ENCODE results near the gene CCDC18.

- TF ChIP-seq CTCF (IDR thresholded peaks at IDR 0.05), result no peak
- TF ChIP-seq POLR2A (IDR thresholded peaks at IDR 0.05; ENCODE audit: low read depth), result no peak
- no peak for TF ChIP-seq EP300 (IDR thresholded peaks at IDR 0.05)
These were observed 44.1 kb upstream of the CCDC18 start for GRCh38 chr1:93136445-93136844.

All from esophagus muscularis mucosa (tissue), 4 donors.